Activated naive CD8-positive, alpha-beta T cell treated with anti-CD3 and anti-CD28 coated beads for 36 hours (primary cell): Measurements from ENCODE around the gene MORF4L2. TPM values are rescaled to one million over a fixed set of nuclear protein-coding genes. Genes with fewer than 3 reads are reported as not detected.
A peak's percentile ranks its signal among the peaks of the same experiment; 100 is the strongest.

Source experiments
- DNase-seq: peaks from one replicate; pipeline ENCODE4 v3.0.0; 2021
- H3K27ac Mint-ChIP-seq: one replicate; pipeline ENCODE4 v1.8.0; 2022; ENCODE audit warnings: mild to moderate bottlenecking, moderate library complexity, mixed read lengths
- H3K27me3 Mint-ChIP-seq: one replicate; pipeline ENCODE4 v1.8.0; 2022; ENCODE audit warnings: mild to moderate bottlenecking, mixed read lengths
- H3K36me3 Mint-ChIP-seq: one replicate; pipeline ENCODE4 v1.8.0; 2021; ENCODE audit warnings: mild to moderate bottlenecking, mixed read lengths
- H3K4me1 Mint-ChIP-seq: one replicate; pipeline ENCODE4 v1.8.0; 2021; ENCODE audit warnings: mixed read lengths
- H3K4me3 Mint-ChIP-seq: one replicate; pipeline ENCODE4 v1.8.0; 2022; ENCODE audit warnings: mild to moderate bottlenecking, moderate library complexity, mixed read lengths
- H3K9me3 Mint-ChIP-seq: one replicate; pipeline ENCODE4 v1.8.0; 2022; ENCODE audit warnings: mixed read lengths
- total RNA-seq, 2 experiments: library from RNA; stranded (reverse); gene quantifications; one replicate each; pipeline ENCODE4 v1.2.3, GENCODE V29; 2021

The MORF4L2 gene
- 100 to 1,000 TPM; 249 to 257 TPM for total RNA-seq

GRCh38 chrX:103686199-103687072, at the start of gene MORF4L2:
TSS of gene MORF4L2 (minus strand) at chrX:103686699. CDS start at chrX:103677027, 9,672 bp downstream.
- Mint-ChIP-seq H3K27me3 (no peaks in the 10 kb centered on the region), H3K4me1 (peaks cover 6% of the 10 kb centered on the region), H3K36me3 (peaks cover 17% of the 10 kb centered on the region), H3K9me3 (no peaks in the 10 kb centered on the region), H3K27ac (peak within 1 kb of the TSS; percentile 87), H3K4me3 (peak within 1 kb of the TSS; percentile 88)
- DNase-seq: peak; percentile 84

GRCh38 chrX:103734125-103734760, 47.7 kb upstream of the MORF4L2 start:
- H3K27ac Mint-ChIP-seq: no peak overlapping the region
- H3K36me3 Mint-ChIP-seq: no peaks in the 10 kb centered on the region
- no peak overlapping the region for H3K4me3 Mint-ChIP-seq
- no peaks in the 10 kb centered on the region for H3K9me3 Mint-ChIP-seq
- peak; percentile 1 for DNase-seq
- H3K4me1 Mint-ChIP-seq: peaks cover 3% of the 10 kb centered on the region
- H3K27me3 Mint-ChIP-seq: peaks cover 3% of the 10 kb centered on the region

- H3K4me3 Mint-ChIP-seq: no peak overlapping the region
- peaks cover 3% of the 10 kb centered on the region for H3K27me3 Mint-ChIP-seq
- H3K27ac Mint-ChIP-seq: no peak overlapping the region
- peaks cover 3% of the 10 kb centered on the region for H3K4me1 Mint-ChIP-seq
- no peaks in the 10 kb centered on the region for H3K9me3 Mint-ChIP-seq
- no peak for DNase-seq
- no peaks in the 10 kb centered on the region for H3K36me3 Mint-ChIP-seq
These were observed 46.5 kb upstream of the MORF4L2 start for GRCh38 chrX:103733017-103733416.

GRCh38 chrX:103730796-103731493, 44.4 kb upstream of the MORF4L2 start:
- H3K27ac Mint-ChIP-seq: no peak overlapping the region
- no peaks in the 10 kb centered on the region for H3K36me3 Mint-ChIP-seq
- H3K4me3 Mint-ChIP-seq: no peak overlapping the region
- H3K4me1 Mint-ChIP-seq: peaks cover 3% of the 10 kb centered on the region
- no peak for DNase-seq
- H3K27me3 Mint-ChIP-seq: peaks cover 3% of the 10 kb centered on the region
- H3K9me3 Mint-ChIP-seq: no peaks in the 10 kb centered on the region

GRCh38 chrX:103730147-103730795, 43.8 kb upstream of the MORF4L2 start:
- Mint-ChIP-seq H3K9me3 (no peaks in the 10 kb centered on the region), H3K27me3 (peaks cover 3% of the 10 kb centered on the region), H3K4me1 (peaks cover 3% of the 10 kb centered on the region), H3K36me3 (no peaks in the 10 kb centered on the region), H3K27ac (no peak overlapping the region), H3K4me3 (no peak overlapping the region)
- no peak for DNase-seq

- H3K9me3 Mint-ChIP-seq: no peaks in the 10 kb centered on the region
- no peak for DNase-seq
- peaks cover 3% of the 10 kb centered on the region for H3K27me3 Mint-ChIP-seq
- H3K27ac Mint-ChIP-seq: no peak overlapping the region
- H3K36me3 Mint-ChIP-seq: no peaks in the 10 kb centered on the region
- H3K4me3 Mint-ChIP-seq: no peak overlapping the region
- H3K4me1 Mint-ChIP-seq: no peaks in the 10 kb centered on the region
These were observed 42.5 kb upstream of the MORF4L2 start for GRCh38 chrX:103729015-103729414.

- Mint-ChIP-seq H3K4me1 (no peaks in the 10 kb centered on the region), H3K27me3 (no peaks in the 10 kb centered on the region), H3K27ac (no peak overlapping the region), H3K36me3 (no peaks in the 10 kb centered on the region), H3K9me3 (no peaks in the 10 kb centered on the region), H3K4me3 (no peak overlapping the region)
- DNase-seq: no peak
These were observed 40.6 kb upstream of the MORF4L2 start for GRCh38 chrX:103727115-103727514.

- no peaks in the 10 kb centered on the region for H3K36me3 Mint-ChIP-seq
- no peaks in the 10 kb centered on the region for H3K27me3 Mint-ChIP-seq
- DNase-seq: no peak
- H3K9me3 Mint-ChIP-seq: no peaks in the 10 kb centered on the region
- H3K27ac Mint-ChIP-seq: no peak overlapping the region
- no peaks in the 10 kb centered on the region for H3K4me1 Mint-ChIP-seq
- no peak overlapping the region for H3K4me3 Mint-ChIP-seq
These were observed 40.0 kb upstream of the MORF4L2 start for GRCh38 chrX:103726477-103726876.

GRCh38 chrX:103722505-103722904, 36.0 kb upstream of the MORF4L2 start:
- Mint-ChIP-seq H3K4me1 (no peaks in the 10 kb centered on the region), H3K27ac (no peak overlapping the region), H3K27me3 (no peaks in the 10 kb centered on the region), H3K36me3 (no peaks in the 10 kb centered on the region), H3K4me3 (no peak overlapping the region), H3K9me3 (no peaks in the 10 kb centered on the region)
- DNase-seq: no peak

GRCh38 chrX:103718120-103718519, 31.6 kb upstream of the MORF4L2 start:
- Mint-ChIP-seq H3K36me3 (no peaks in the 10 kb centered on the region), H3K27ac (no peak overlapping the region), H3K4me3 (no peak overlapping the region), H3K4me1 (no peaks in the 10 kb centered on the region), H3K27me3 (no peaks in the 10 kb centered on the region), H3K9me3 (no peaks in the 10 kb centered on the region)
- DNase-seq: no peak

GRCh38 chrX:103716962-103717361, 30.5 kb upstream of the MORF4L2 start:
- H3K36me3 Mint-ChIP-seq: no peaks in the 10 kb centered on the region
- H3K4me1 Mint-ChIP-seq: no peaks in the 10 kb centered on the region
- DNase-seq: no peak
- H3K27me3 Mint-ChIP-seq: no peaks in the 10 kb centered on the region
- H3K4me3 Mint-ChIP-seq: no peak overlapping the region
- no peaks in the 10 kb centered on the region for H3K9me3 Mint-ChIP-seq
- H3K27ac Mint-ChIP-seq: no peak overlapping the region

- H3K36me3 Mint-ChIP-seq: no peaks in the 10 kb centered on the region
- no peaks in the 10 kb centered on the region for H3K9me3 Mint-ChIP-seq
- H3K27ac Mint-ChIP-seq: no peak within 1 kb of the TSS
- no peaks in the 10 kb centered on the region for H3K27me3 Mint-ChIP-seq
- no peak for DNase-seq
- H3K4me3 Mint-ChIP-seq: no peak within 1 kb of the TSS
- H3K4me1 Mint-ChIP-seq: no peaks in the 10 kb centered on the region
These were observed 24.1 kb upstream of the MORF4L2 start, which contains the start of gene TMEM31 for GRCh38 chrX:103710609-103711008. TSS of gene TMEM31 (plus strand) at chrX:103710909. CDS start at chrX:103712259, 1,350 bp downstream.

GRCh38 chrX:103704863-103705262, 18.4 kb upstream of the MORF4L2 start:
- Mint-ChIP-seq H3K36me3 (no peaks in the 10 kb centered on the region), H3K9me3 (no peaks in the 10 kb centered on the region), H3K4me1 (no peaks in the 10 kb centered on the region), H3K4me3 (no peak overlapping the region), H3K27me3 (no peaks in the 10 kb centered on the region), H3K27ac (no peak overlapping the region)
- no peak for DNase-seq

- DNase-seq: no peak
- Mint-ChIP-seq H3K27me3 (no peaks in the 10 kb centered on the region), H3K9me3 (no peaks in the 10 kb centered on the region), H3K4me3 (no peak overlapping the region), H3K27ac (peak overlapping the region; percentile 10), H3K36me3 (no peaks in the 10 kb centered on the region), H3K4me1 (no peaks in the 10 kb centered on the region)
These were observed 12.7 kb upstream of the MORF4L2 start for GRCh38 chrX:103699243-103699642.

- Mint-ChIP-seq H3K36me3 (no peaks in the 10 kb centered on the region), H3K27ac (no peak overlapping the region), H3K27me3 (no peaks in the 10 kb centered on the region), H3K9me3 (no peaks in the 10 kb centered on the region), H3K4me1 (no peaks in the 10 kb centered on the region), H3K4me3 (no peak overlapping the region)
- DNase-seq: no peak
These were observed 11.2 kb upstream of the MORF4L2 start for GRCh38 chrX:103697687-103698086.
